ENCODE results near the gene CCDC97. TPM values are rescaled to one million over a fixed set of nuclear protein-coding genes. Genes with fewer than 3 reads are reported as not detected.

Gene CCDC97
- total RNA-seq, 1 experiment from 2014 or later = 26.4 TPM

GRCh38 chr19:41307090-41307875, 2.7 kb upstream of the CCDC97 start:
- TF ChIP-seq CTCF (conservative IDR thresholded peaks at IDR 0.05) (no peak), EZH2 (IDR thresholded peaks at IDR 0.05; ENCODE audit: low read depth) (no peak)
- no peaks in the 10 kb centered on the region for H3K9me2 ChIP-seq (ENCODE audit: insufficient read depth)
- no peak overlapping the region for H2AFZ ChIP-seq
- H3K36me3 ChIP-seq (ENCODE audit: low read depth) = peaks cover 7% of the 10 kb centered on the region; the same call in 1 of the 2 replicates
- H4K20me1 ChIP-seq (ENCODE audit: insufficient read depth) = no peaks in the 10 kb centered on the region
- no peak for DNase-seq
- H3K4me3 ChIP-seq = no peak overlapping the region
- ChIA-PET CTCF (interaction anchor here (0.6 kb wide), 1 partner anchor 28 kb away, joined by 4 read pairs; no protein-coding TSS in a partner anchor), POLR2A (ENCODE audit: unreplicated experiment) (interaction anchor here (0.7 kb wide), 1 partner anchor 864 kb away, joined by 3 read pairs; no protein-coding TSS in a partner anchor)
- no peaks in the 10 kb centered on the region for H3K9me3 ChIP-seq (ENCODE audit: insufficient read depth, low read depth)
- peaks cover 16% of the 10 kb centered on the region for H3K4me1 ChIP-seq (replicated peaks; ENCODE audit: insufficient read depth)
- no peaks in the 10 kb centered on the region for H3K27me3 ChIP-seq (ENCODE audit: insufficient read depth, low read depth)
- peaks cover 47% of the 10 kb centered on the region for H3F3A ChIP-seq (ENCODE audit: insufficient read depth, low read depth)
- BruUV-seq (replicated peaks) = no TSS peak
- H3K4me2 ChIP-seq = no peak overlapping the region
- H3K27ac ChIP-seq = peak overlapping the region; percentile 28; the same call in 1 of the 2 replicates
- intact Hi-C loops (cut with micrococcal nuclease; ENCODE audit: unreplicated experiment) = loop anchor here (5.0 kb wide), 2 partner anchors 105 to 180 kb away; no protein-coding TSS in a partner anchor
- peaks cover 17% of the 10 kb centered on the region for H3K79me2 ChIP-seq (ENCODE audit: low read depth)

GRCh38 chr19:41307954-41308449, 2.0 kb upstream of the CCDC97 start:
- Histone ChIP-seq H3K27ac (peak overlapping the region; percentile 48), H3K9me3 (ENCODE audit: insufficient read depth, low read depth) (no peaks in the 10 kb centered on the region), H3K27me3 (ENCODE audit: insufficient read depth, low read depth) (no peaks in the 10 kb centered on the region), H4K20me1 (ENCODE audit: insufficient read depth) (0 out of 2 replicates have a peak, but pooled peaks cover 3% of the 10 kb centered on the region), H3K36me3 (ENCODE audit: low read depth) (peaks cover 11% of the 10 kb centered on the region; the same call in 1 of the 2 replicates), H3F3A (ENCODE audit: insufficient read depth, low read depth) (peaks cover 47% of the 10 kb centered on the region), H3K9me2 (ENCODE audit: insufficient read depth) (no peaks in the 10 kb centered on the region), H3K4me2 (no peak overlapping the region), H3K4me1 (replicated peaks; ENCODE audit: insufficient read depth) (peaks cover 16% of the 10 kb centered on the region), H2AFZ (no peak overlapping the region), H3K79me2 (ENCODE audit: low read depth) (peaks cover 24% of the 10 kb centered on the region), H3K4me3 (no peak overlapping the region)
- TF ChIP-seq CTCF (conservative IDR thresholded peaks at IDR 0.05) (no peak), EZH2 (IDR thresholded peaks at IDR 0.05; ENCODE audit: low read depth) (no peak)
- intact Hi-C loops (cut with micrococcal nuclease; ENCODE audit: unreplicated experiment) = loop anchor here (1.0 to 5.0 kb wide), 4 partner anchors 43 to 645 kb away; no protein-coding TSS in a partner anchor
- BruUV-seq (replicated peaks) = no TSS peak
- CTCF ChIA-PET = interaction anchor here (0.5 to 1.3 kb wide), 3 partner anchors 14 to 665 kb away, joined by 3 to 4 read pairs (median 3); no protein-coding TSS in a partner anchor
- POLR2A ChIA-PET (ENCODE audit: unreplicated experiment) = interaction anchor here (0.7 kb wide), 1 partner anchor 865 kb away, joined by 3 read pairs; no protein-coding TSS in a partner anchor
- DNase-seq = no peak

GRCh38 chr19:41308450-41309179, 1.4 kb upstream of the CCDC97 start:
- H2AFZ ChIP-seq = no peak overlapping the region
- POLR2A ChIA-PET (ENCODE audit: unreplicated experiment) = interaction anchor here (0.6 to 0.7 kb wide), 4 partner anchors 29 to 1070 kb away, joined by 3 to 11 read pairs (median 3); no protein-coding TSS in a partner anchor
- H3K9me3 ChIP-seq (ENCODE audit: insufficient read depth, low read depth) = no peaks in the 10 kb centered on the region
- H3K9me2 ChIP-seq (ENCODE audit: insufficient read depth) = no peaks in the 10 kb centered on the region
- TF ChIP-seq CTCF (conservative IDR thresholded peaks at IDR 0.05) (peak; percentile 99), EZH2 (IDR thresholded peaks at IDR 0.05; ENCODE audit: low read depth) (no peak)
- intact Hi-C loops (cut with micrococcal nuclease; ENCODE audit: unreplicated experiment) = loop anchor here (1.0 to 5.0 kb wide), 4 partner anchors 43 to 646 kb away; no protein-coding TSS in a partner anchor
- H4K20me1 ChIP-seq (ENCODE audit: insufficient read depth) = 0 out of 2 replicates have a peak, but pooled peaks cover 3% of the 10 kb centered on the region
- peak overlapping the region; percentile 48 for H3K27ac ChIP-seq
- peaks cover 47% of the 10 kb centered on the region for H3F3A ChIP-seq (ENCODE audit: insufficient read depth, low read depth)
- peak; percentile 67 to 90 for DNase-seq
- H3K4me2 ChIP-seq = peak overlapping the region; percentile 89; the same call in 1 of the 2 replicates
- H3K4me1 ChIP-seq (replicated peaks; ENCODE audit: insufficient read depth) = peaks cover 16% of the 10 kb centered on the region
- H3K36me3 ChIP-seq (ENCODE audit: low read depth) = peaks cover 9% of the 10 kb centered on the region; the same call in 1 of the 2 replicates
- H3K4me3 ChIP-seq = no peak overlapping the region
- H3K79me2 ChIP-seq (ENCODE audit: low read depth) = peaks cover 25% of the 10 kb centered on the region
- CTCF ChIA-PET = interaction anchor here (0.5 to 1.3 kb wide), 3 partner anchors 13 to 666 kb away, joined by 3 to 4 read pairs (median 3); no protein-coding TSS in a partner anchor
- no TSS peak for BruUV-seq (replicated peaks)
- H3K27me3 ChIP-seq (ENCODE audit: insufficient read depth, low read depth) = no peaks in the 10 kb centered on the region
